GM12872 (cell line): Measurements from ENCODE around the gene ANO3.

Source experiments
- CTCF ChIP-seq: IDR thresholded peaks from 3 replicates; pipeline ENCODE4 v1.5.1; 2011; ENCODE audit warnings: low read depth, mild to moderate bottlenecking, low read length, moderate library complexity; ENCODE audit not compliant: insufficient read depth

Gene ANO3

GRCh38 chr11:26331911-26332571, at the start of gene ANO3:
ANO3 (plus strand) TSS chr11:26332130; CDS start chr11:26332276, 146 bp downstream.
- TF ChIP-seq CTCF = peak; percentile 58

- no peak for TF ChIP-seq CTCF
Observed at GRCh38 chr11:26283852-26284408, 48.0 kb upstream of the ANO3 start.

GRCh38 chr11:26285608-26286007, 46.3 kb upstream of the ANO3 start:
- no peak for TF ChIP-seq CTCF

GRCh38 chr11:26286472-26287066, 45.4 kb upstream of the ANO3 start:
- peak; percentile 62 for TF ChIP-seq CTCF

GRCh38 chr11:26287067-26287518, 44.8 kb upstream of the ANO3 start:
- no peak for TF ChIP-seq CTCF

- TF ChIP-seq CTCF = peak; percentile 60
Observed at GRCh38 chr11:26297189-26297975, 34.5 kb upstream of the ANO3 start.

GRCh38 chr11:26319906-26320305, 12.0 kb upstream of the ANO3 start:
- TF ChIP-seq CTCF = no peak
